GM18508 (cell line): Measurements from ENCODE around the gene DNAH8.

Experiments used
- ATAC-seq: cut with Tn5 transposase; IDR thresholded peaks from one replicate; pipeline ENCODE4 v1.9.1; 2021; ENCODE audit warnings: moderate number of reproducible peaks; ENCODE audit not compliant: insufficient read depth, unreplicated experiment

Gene DNAH8

GRCh38 chr6:38997128-38997761 lies 282.1 kb downstream of the DNAH8 start:
- ATAC-seq = no peak

- no peak for ATAC-seq
Observed at GRCh38 chr6:39003072-39003471, 288.0 kb downstream of the DNAH8 start.

- no peak for ATAC-seq
Observed at GRCh38 chr6:39003492-39003891, 288.4 kb downstream of the DNAH8 start.

- ATAC-seq = no peak
Observed at GRCh38 chr6:39004801-39005200, 289.7 kb downstream of the DNAH8 start.

- no peak for ATAC-seq
Observed at GRCh38 chr6:39005774-39006173, 290.7 kb downstream of the DNAH8 start.

GRCh38 chr6:39007575-39007974 lies 292.5 kb downstream of the DNAH8 start:
- no peak for ATAC-seq

GRCh38 chr6:39008737-39009136 lies 293.6 kb downstream of the DNAH8 start:
- ATAC-seq = no peak

GRCh38 chr6:39009476-39009875 lies 294.4 kb downstream of the DNAH8 start:
- no peak for ATAC-seq

GRCh38 chr6:39016839-39017546 lies 301.9 kb downstream of the DNAH8 start:
- no peak for ATAC-seq

GRCh38 chr6:39017547-39017880 lies 302.4 kb downstream of the DNAH8 start:
- no peak for ATAC-seq

GRCh38 chr6:39018103-39018502 lies 303.0 kb downstream of the DNAH8 start:
- ATAC-seq = no peak

- no peak for ATAC-seq
Observed at GRCh38 chr6:39020136-39020535, 305.0 kb downstream of the DNAH8 start.

GRCh38 chr6:39021041-39021440 lies 305.9 kb downstream of the DNAH8 start:
- no peak for ATAC-seq

- ATAC-seq = no peak
Observed at GRCh38 chr6:39021779-39022178, 306.7 kb downstream of the DNAH8 start.

GRCh38 chr6:39026175-39026574 lies 311.1 kb downstream of the DNAH8 start:
- ATAC-seq = no peak

- no peak for ATAC-seq
Observed at GRCh38 chr6:39029156-39030011, 314.3 kb downstream of the DNAH8 start.

GRCh38 chr6:39035681-39036080 lies 320.6 kb downstream of the DNAH8 start:
- no peak for ATAC-seq

GRCh38 chr6:39037082-39037508 lies 322.0 kb downstream of the DNAH8 start:
- ATAC-seq = no peak

GRCh38 chr6:39037707-39038106 lies 322.6 kb downstream of the DNAH8 start:
- ATAC-seq = no peak

- no peak for ATAC-seq
Observed at GRCh38 chr6:39040080-39040673, 325.1 kb downstream of the DNAH8 start.

GRCh38 chr6:39041072-39041471 lies 326.0 kb downstream of the DNAH8 start:
- ATAC-seq = no peak
